Measurements from ENCODE around the gene WDR27. TPM values are rescaled to one million over a fixed set of nuclear protein-coding genes. Genes with fewer than 3 reads are reported as not detected.
"Not testable (repeated sequence)": the region's sequence is repeated elsewhere in the genome, so short reads cannot be mapped to it uniquely, and the experiment has no call there.

The WDR27 gene
- total RNA-seq, 1 donor from 2014 or later, result 59.0 TPM

- no peak overlapping the region for H3K4me3 Mint-ChIP-seq (ENCODE audit: unreplicated experiment)
- H3K27ac Mint-ChIP-seq (ENCODE audit: unreplicated experiment), result peak overlapping the region; percentile 42
- H3K9me3 Mint-ChIP-seq (ENCODE audit: unreplicated experiment), result no peaks in the 10 kb centered on the region
- peaks cover 12% of the 10 kb centered on the region for H3K27me3 Mint-ChIP-seq (ENCODE audit: unreplicated experiment)
- H3K4me1 Mint-ChIP-seq (ENCODE audit: unreplicated experiment), result peaks cover 36% of the 10 kb centered on the region
- TF ChIP-seq CTCF (IDR thresholded peaks at IDR 0.05; ENCODE audit: unreplicated experiment), result no peak
- peaks cover 24% of the 10 kb centered on the region for H3K36me3 Mint-ChIP-seq (ENCODE audit: low read depth, unreplicated experiment)
- no peak for DNase-seq (ENCODE audit: low spot score)
Measured at GRCh38 chr6:169700296-169700695, 1.5 kb downstream of the WDR27 start.

GRCh38 chr6:169697115-169697514 lies 4.7 kb downstream of the WDR27 start:
- not testable (repeated sequence) for H3K4me3 Mint-ChIP-seq (ENCODE audit: unreplicated experiment); H3K27ac Mint-ChIP-seq (ENCODE audit: unreplicated experiment); H3K9me3 Mint-ChIP-seq (ENCODE audit: unreplicated experiment)
- peaks cover 13% of the 10 kb centered on the region for H3K27me3 Mint-ChIP-seq (ENCODE audit: unreplicated experiment)
- peak; percentile 47 for TF ChIP-seq CTCF (IDR thresholded peaks at IDR 0.05; ENCODE audit: unreplicated experiment)
- DNase-seq (ENCODE audit: low spot score), result peak; percentile 48
- peaks cover 31% of the 10 kb centered on the region for H3K36me3 Mint-ChIP-seq (ENCODE audit: low read depth, unreplicated experiment)
- peaks cover 26% of the 10 kb centered on the region for H3K4me1 Mint-ChIP-seq (ENCODE audit: unreplicated experiment)

- Mint-ChIP-seq H3K4me1 (ENCODE audit: unreplicated experiment) (peaks cover 23% of the 10 kb centered on the region), H3K36me3 (ENCODE audit: low read depth, unreplicated experiment) (peaks cover 34% of the 10 kb centered on the region), H3K9me3 (ENCODE audit: unreplicated experiment) (no peaks in the 10 kb centered on the region), H3K27me3 (ENCODE audit: unreplicated experiment) (peaks cover 11% of the 10 kb centered on the region), H3K27ac (ENCODE audit: unreplicated experiment) (no peak overlapping the region), H3K4me3 (ENCODE audit: unreplicated experiment) (no peak overlapping the region)
- no peak for TF ChIP-seq CTCF (IDR thresholded peaks at IDR 0.05; ENCODE audit: unreplicated experiment)
- no peak for DNase-seq (ENCODE audit: low spot score)
Measured at GRCh38 chr6:169695131-169695530, 6.7 kb downstream of the WDR27 start.

GRCh38 chr6:169692516-169692915 lies 9.3 kb downstream of the WDR27 start:
- TF ChIP-seq CTCF (IDR thresholded peaks at IDR 0.05; ENCODE audit: unreplicated experiment), result no peak
- Mint-ChIP-seq H3K4me3 (ENCODE audit: unreplicated experiment) (no peak overlapping the region), H3K9me3 (ENCODE audit: unreplicated experiment) (no peaks in the 10 kb centered on the region), H3K27ac (ENCODE audit: unreplicated experiment) (no peak overlapping the region), H3K36me3 (ENCODE audit: low read depth, unreplicated experiment) (peaks cover 28% of the 10 kb centered on the region), H3K27me3 (ENCODE audit: unreplicated experiment) (peaks cover 2% of the 10 kb centered on the region), H3K4me1 (ENCODE audit: unreplicated experiment) (peaks cover 3% of the 10 kb centered on the region)
- no peak for DNase-seq (ENCODE audit: low spot score)

DNA sequence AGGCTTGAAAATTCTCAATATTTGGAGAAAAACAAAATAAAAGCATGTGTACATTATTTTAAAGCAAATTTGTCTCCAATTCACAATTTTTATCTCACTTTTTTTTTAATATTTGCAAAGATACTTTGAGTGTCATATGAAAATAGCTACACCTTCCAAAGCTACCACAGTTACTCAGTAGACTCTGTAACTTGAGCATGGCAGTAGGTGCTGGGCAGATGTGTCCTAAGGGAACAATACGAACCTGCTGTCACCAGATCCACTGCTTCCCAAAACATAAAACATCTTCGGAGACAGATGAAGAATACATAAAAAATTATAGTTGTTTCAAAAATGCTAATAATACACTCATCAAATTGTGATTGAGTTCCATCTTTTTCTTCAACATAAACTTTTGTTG lies 10.6 kb downstream of the WDR27 start:
- peaks cover 2% of the 10 kb centered on the region for H3K27me3 Mint-ChIP-seq (ENCODE audit: unreplicated experiment)
- H3K36me3 Mint-ChIP-seq (ENCODE audit: low read depth, unreplicated experiment), result peaks cover 36% of the 10 kb centered on the region
- peaks cover 2% of the 10 kb centered on the region for H3K4me1 Mint-ChIP-seq (ENCODE audit: unreplicated experiment)
- H3K27ac Mint-ChIP-seq (ENCODE audit: unreplicated experiment), result no peak overlapping the region
- no peak for TF ChIP-seq CTCF (IDR thresholded peaks at IDR 0.05; ENCODE audit: unreplicated experiment)
- DNase-seq (ENCODE audit: low spot score), result no peak
- no peak overlapping the region for H3K4me3 Mint-ChIP-seq (ENCODE audit: unreplicated experiment)
- no peaks in the 10 kb centered on the region for H3K9me3 Mint-ChIP-seq (ENCODE audit: unreplicated experiment)
